Umbilical cord (tissue), 2 donors: Measurements from ENCODE around the gene PIK3C2B. TPM values are rescaled to one million over a fixed set of nuclear protein-coding genes. Genes with fewer than 3 reads are reported as not detected.
A peak's percentile ranks its signal among the peaks of the same experiment; 100 is the strongest.

Experiments used
- DNase-seq: peaks from one replicate; pipeline ENCODE4 v3.0.0-alpha.2; 2015; ENCODE audit warnings: low spot score
- total RNA-seq: library from RNA; depleted of rRNA; stranded (reverse); fragments of >200 nt; gene quantifications from one replicate; pipeline ENCODE4 v1.2.3, GENCODE V29; 2014; ENCODE audit warnings: low replicate concordance; ENCODE audit not compliant: insufficient read depth

Gene PIK3C2B
- total RNA-seq, 1 donor from 2014 or later = 7.7 TPM

- DNase-seq = peak; percentile 47
Observed at GRCh38 chr1:204461331-204462228, 33.0 kb downstream of the PIK3C2B start.

GRCh38 chr1:204460346-204460745 lies 34.3 kb downstream of the PIK3C2B start:
- DNase-seq = no peak

GRCh38 chr1:204459706-204460105 lies 34.9 kb downstream of the PIK3C2B start:
- no peak for DNase-seq

GRCh38 chr1:204457666-204458065 lies 36.9 kb downstream of the PIK3C2B start:
- DNase-seq = no peak

GRCh38 chr1:204456826-204457442 lies 37.7 kb downstream of the PIK3C2B start:
- DNase-seq = peak; percentile 64

- no peak for DNase-seq
Observed at GRCh38 chr1:204455831-204456145, 38.8 kb downstream of the PIK3C2B start.

- no peak for DNase-seq
Observed at GRCh38 chr1:204455063-204455830, 39.4 kb downstream of the PIK3C2B start.

- no peak for DNase-seq
Observed at GRCh38 chr1:204454476-204454875, 40.1 kb downstream of the PIK3C2B start.

- no peak for DNase-seq
Observed at GRCh38 chr1:204453141-204453772, 41.3 kb downstream of the PIK3C2B start.

- DNase-seq = no peak
Observed at GRCh38 chr1:204451352-204452124, 43.1 kb downstream of the PIK3C2B start.

- DNase-seq = no peak
Observed at GRCh38 chr1:204450461-204451257, 43.9 kb downstream of the PIK3C2B start.

GRCh38 chr1:204449678-204450280 lies 44.8 kb downstream of the PIK3C2B start:
- DNase-seq = no peak

- no peak for DNase-seq
Observed at GRCh38 chr1:204448991-204449677, 45.5 kb downstream of the PIK3C2B start.

- DNase-seq = no peak
Observed at GRCh38 chr1:204448344-204448964, 46.2 kb downstream of the PIK3C2B start.

GRCh38 chr1:204447736-204448135 lies 46.9 kb downstream of the PIK3C2B start:
- DNase-seq = no peak

GRCh38 chr1:204447190-204447589 lies 47.4 kb downstream of the PIK3C2B start:
- no peak for DNase-seq

- DNase-seq = peak; percentile 60
Observed at GRCh38 chr1:204446413-204447111, 48.0 kb downstream of the PIK3C2B start.

GRCh38 chr1:204445860-204446412 lies 48.7 kb downstream of the PIK3C2B start:
- DNase-seq = no peak
